ENCODE data around the gene EXOC3. TPM values are rescaled to one million over a fixed set of nuclear protein-coding genes. Genes with fewer than 3 reads are reported as not detected.

EXOC3 gene
- total RNA-seq, 1 experiment from 2014 or later, result 52.4 TPM

DNA sequence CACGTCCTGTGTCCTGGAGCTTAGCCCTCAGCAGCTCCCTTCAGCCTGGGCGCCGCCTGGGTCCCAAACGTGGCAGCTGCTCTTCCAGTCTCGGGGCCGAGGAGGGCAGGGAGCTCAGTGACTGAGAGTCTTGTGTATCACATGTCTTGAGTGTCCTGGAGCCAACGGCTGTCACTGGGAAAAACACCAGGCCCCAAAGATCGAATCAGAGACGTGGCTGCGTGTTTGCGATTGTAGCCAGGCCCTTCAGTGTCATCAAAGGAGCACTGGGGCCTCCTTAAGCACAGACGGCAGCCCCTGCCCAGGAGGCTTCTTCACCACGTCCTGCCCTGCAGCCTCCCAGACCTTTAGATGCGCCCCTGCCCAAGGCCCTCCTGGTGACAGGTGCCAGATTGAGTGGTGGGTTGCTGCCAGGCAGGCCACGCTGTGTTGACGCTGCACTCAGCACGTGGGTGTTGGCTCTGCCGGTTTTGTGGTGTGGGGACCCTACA, 5.7 kb upstream of the EXOC3 start (continued):
- TF ChIP-seq, protein P1, sequence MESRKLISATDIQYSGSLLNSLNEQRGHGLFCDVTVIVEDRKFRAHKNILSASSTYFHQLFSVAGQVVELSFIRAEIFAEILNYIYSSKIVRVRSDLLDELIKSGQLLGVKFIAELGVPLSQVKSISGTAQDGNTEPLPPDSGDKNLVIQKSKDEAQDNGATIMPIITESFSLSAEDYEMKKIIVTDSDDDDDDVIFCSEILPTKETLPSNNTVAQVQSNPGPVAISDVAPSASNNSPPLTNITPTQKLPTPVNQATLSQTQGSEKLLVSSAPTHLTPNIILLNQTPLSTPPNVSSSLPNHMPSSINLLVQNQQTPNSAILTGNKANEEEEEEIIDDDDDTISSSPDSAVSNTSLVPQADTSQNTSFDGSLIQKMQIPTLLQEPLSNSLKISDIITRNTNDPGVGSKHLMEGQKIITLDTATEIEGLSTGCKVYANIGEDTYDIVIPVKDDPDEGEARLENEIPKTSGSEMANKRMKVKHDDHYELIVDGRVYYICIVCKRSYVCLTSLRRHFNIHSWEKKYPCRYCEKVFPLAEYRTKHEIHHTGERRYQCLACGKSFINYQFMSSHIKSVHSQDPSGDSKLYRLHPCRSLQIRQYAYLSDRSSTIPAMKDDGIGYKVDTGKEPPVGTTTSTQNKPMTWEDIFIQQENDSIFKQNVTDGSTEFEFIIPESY (IDR thresholded peaks at IDR 0.05; ENCODE audit: extremely low read depth, insufficient replicate concordance, low read length), result no peak
- TF ChIP-seq ELF1 (IDR thresholded peaks at IDR 0.05; ENCODE audit: borderline replicate concordance, low read depth), result no peak
- no peak for TF ChIP-seq SIN3A (IDR thresholded peaks at IDR 0.05; ENCODE audit: low read depth)

DNA sequence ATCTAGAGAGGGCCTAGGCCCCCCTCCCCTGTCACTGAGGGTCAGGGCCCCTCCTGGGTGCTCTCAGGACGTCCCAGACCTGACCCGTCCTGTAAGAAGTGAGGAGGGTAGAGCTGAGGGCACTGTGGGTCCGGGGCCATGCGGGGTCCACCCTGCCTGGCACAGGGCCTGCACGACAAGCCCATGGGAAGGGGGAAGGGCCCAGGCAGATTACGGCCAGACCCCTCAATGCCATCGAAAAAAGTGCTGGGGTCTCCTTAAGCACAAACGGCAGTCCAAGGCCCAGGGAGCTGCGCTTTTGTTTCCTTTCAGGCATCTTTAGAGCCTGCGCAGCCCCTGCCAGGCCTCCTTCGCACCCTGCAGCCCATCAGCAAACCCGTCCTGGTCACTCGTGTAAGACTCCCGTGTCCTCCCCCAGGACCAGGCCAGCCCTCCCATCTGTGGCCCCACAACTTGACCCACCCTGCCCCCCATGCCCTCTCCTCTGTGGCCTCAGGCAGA, 4.4 kb upstream of the EXOC3 start:
- Histone ChIP-seq H3K9ac (ENCODE audit: low read length) (no peak overlapping the region), H4K20me1 (ENCODE audit: insufficient read depth) (no peaks in the 10 kb centered on the region), H3K4me2 (ENCODE audit: low read length) (no peak overlapping the region), H3K4me1 (ENCODE audit: control insufficient read depth in 1 of 2, insufficient read depth in 2 of 2, low read length in 2 of 2) (peaks cover 5 to 12% of the 10 kb centered on the region in 2 experiments; a peak in 3 of 4 replicates), H3K4me3 (replicated peaks in 1 of 2; ENCODE audit: low read depth in 1 of 2, low read length in 2 of 2) (no peak overlapping the region), H3K79me2 (ENCODE audit: insufficient read depth, low read length) (peaks cover 10% of the 10 kb centered on the region), H3K27ac (ENCODE audit: low read depth, low read length) (no peak overlapping the region), H3K27me3 (ENCODE audit: insufficient read depth, low read length) (no peaks in the 10 kb centered on the region), H3K9me2 (ENCODE audit: insufficient read depth) (no peaks in the 10 kb centered on the region), H3K36me3 (ENCODE audit: control insufficient read depth in 1 of 2, insufficient read depth in 2 of 2, low read length in 2 of 2) (no peaks in the 10 kb centered on the region), H2AFZ (ENCODE audit: low read depth, low read length, poor library complexity, severe bottlenecking) (no peak overlapping the region), H3K9me3 (ENCODE audit: control insufficient read depth in 1 of 2, insufficient read depth in 1 of 2, low read depth in 1 of 2, low read length in 2 of 2) (no peaks in the 10 kb centered on the region)
- DNase-seq (ENCODE audit: low read depth, low spot score) (no peak), ATAC-seq (no peak)
- ChIA-PET POLR2A (no interaction called here), RAD21 (ENCODE audit: low non-redundant PET in 1 of 2, low total read pairs in 2 of 2, uncharacterized antibody in 2 of 2, unreplicated experiment in 2 of 2) (no interaction called here), CTCF (interaction anchor here (3.6 kb wide), 1 partner anchor 122 kb away, joined by 21 read pairs; no protein-coding TSS in a partner anchor)
- TF ChIP-seq EZH2phosphoT487 (IDR thresholded peaks at IDR 0.05; ENCODE audit: borderline replicate concordance) (no peak), POLR2A (IDR thresholded peaks at IDR 0.05; ENCODE audit: borderline replicate concordance, extremely low read depth, insufficient read depth, insufficient read length) (no peak), EZH2 (IDR thresholded peaks at IDR 0.05) (no peak), ZNF274 (IDR thresholded peaks at IDR 0.05; ENCODE audit: low read depth, low read length) (no peak), FOSL1 (IDR thresholded peaks at IDR 0.05; ENCODE audit: low read depth) (no peak)
- TF ChIP-seq, protein P1 (IDR thresholded peaks at IDR 0.05; ENCODE audit: extremely low read depth, insufficient replicate concordance, low read length), result no peak
- TF ChIP-seq, protein P2, sequence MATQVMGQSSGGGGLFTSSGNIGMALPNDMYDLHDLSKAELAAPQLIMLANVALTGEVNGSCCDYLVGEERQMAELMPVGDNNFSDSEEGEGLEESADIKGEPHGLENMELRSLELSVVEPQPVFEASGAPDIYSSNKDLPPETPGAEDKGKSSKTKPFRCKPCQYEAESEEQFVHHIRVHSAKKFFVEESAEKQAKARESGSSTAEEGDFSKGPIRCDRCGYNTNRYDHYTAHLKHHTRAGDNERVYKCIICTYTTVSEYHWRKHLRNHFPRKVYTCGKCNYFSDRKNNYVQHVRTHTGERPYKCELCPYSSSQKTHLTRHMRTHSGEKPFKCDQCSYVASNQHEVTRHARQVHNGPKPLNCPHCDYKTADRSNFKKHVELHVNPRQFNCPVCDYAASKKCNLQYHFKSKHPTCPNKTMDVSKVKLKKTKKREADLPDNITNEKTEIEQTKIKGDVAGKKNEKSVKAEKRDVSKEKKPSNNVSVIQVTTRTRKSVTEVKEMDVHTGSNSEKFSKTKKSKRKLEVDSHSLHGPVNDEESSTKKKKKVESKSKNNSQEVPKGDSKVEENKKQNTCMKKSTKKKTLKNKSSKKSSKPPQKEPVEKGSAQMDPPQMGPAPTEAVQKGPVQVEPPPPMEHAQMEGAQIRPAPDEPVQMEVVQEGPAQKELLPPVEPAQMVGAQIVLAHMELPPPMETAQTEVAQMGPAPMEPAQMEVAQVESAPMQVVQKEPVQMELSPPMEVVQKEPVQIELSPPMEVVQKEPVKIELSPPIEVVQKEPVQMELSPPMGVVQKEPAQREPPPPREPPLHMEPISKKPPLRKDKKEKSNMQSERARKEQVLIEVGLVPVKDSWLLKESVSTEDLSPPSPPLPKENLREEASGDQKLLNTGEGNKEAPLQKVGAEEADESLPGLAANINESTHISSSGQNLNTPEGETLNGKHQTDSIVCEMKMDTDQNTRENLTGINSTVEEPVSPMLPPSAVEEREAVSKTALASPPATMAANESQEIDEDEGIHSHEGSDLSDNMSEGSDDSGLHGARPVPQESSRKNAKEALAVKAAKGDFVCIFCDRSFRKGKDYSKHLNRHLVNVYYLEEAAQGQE (IDR thresholded peaks at IDR 0.05; ENCODE audit: low read depth), result no peak
- intact Hi-C loops (cut with micrococcal nuclease), result no loop called here
- BruUV-seq (replicated peaks), result no TSS peak
